ENCODE data around the gene ZNF844.

ZNF844 gene

DNA sequence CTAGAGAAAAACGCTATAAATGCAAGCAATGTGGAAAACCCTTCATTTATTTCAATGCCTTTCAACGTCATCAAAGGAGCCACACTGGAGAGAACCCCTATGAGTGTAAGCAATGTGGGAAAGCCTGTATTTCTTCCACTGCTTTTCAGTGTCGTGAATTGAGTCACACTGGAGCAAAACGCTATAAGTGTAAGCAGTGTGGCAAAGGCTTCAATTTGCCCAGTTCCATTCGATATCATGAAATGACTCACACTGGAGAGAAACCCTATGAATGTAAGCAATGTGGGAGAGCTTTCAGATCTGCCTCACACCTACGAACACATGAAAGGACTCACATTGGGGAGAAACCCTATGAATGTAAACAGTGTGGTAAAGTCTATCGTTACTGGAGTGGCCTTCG, 48.2 kb downstream of the ZNF844 start:
- Histone ChIP-seq H3K9me3 (ENCODE audit: insufficient read depth, low read depth, low read length) (no peaks in the 10 kb centered on the region; the same call in 1 of the 2 replicates), H3K4me3 (ENCODE audit: low read length, poor library complexity, severe bottlenecking) (no peak overlapping the region), H2AFZ (ENCODE audit: low read length) (no peak overlapping the region), H3K4me2 (ENCODE audit: low read depth, low read length, poor library complexity, severe bottlenecking) (no peak overlapping the region), H3K4me1 (ENCODE audit: insufficient read depth, low read length, poor library complexity, severe bottlenecking) (no peaks in the 10 kb centered on the region), H3K36me3 (ENCODE audit: insufficient read depth, low read length) (0 out of 2 replicates have a peak, but pooled peaks cover 2% of the 10 kb centered on the region), H4K20me1 (ENCODE audit: insufficient read depth, low read length, poor library complexity, severe bottlenecking) (no peaks in the 10 kb centered on the region), H3K9me2 (replicated peaks; ENCODE audit: low read depth, low read length) (no peaks in the 10 kb centered on the region), H3K9ac (ENCODE audit: low read depth, low read length, poor library complexity, severe bottlenecking) (no peak overlapping the region), H3K79me2 (ENCODE audit: insufficient read depth, low read length) (no peaks in the 10 kb centered on the region), H3K27me3 (ENCODE audit: insufficient read depth, low read length, poor library complexity, severe bottlenecking) (no peaks in the 10 kb centered on the region), H3F3A (ENCODE audit: low read depth) (no peaks in the 10 kb centered on the region)
- TF ChIP-seq EZH2phosphoT487 (IDR thresholded peaks at IDR 0.05; ENCODE audit: borderline replicate concordance) = no peak

GRCh38 chr19:12113121-12113520, 48.6 kb downstream of the ZNF844 start:
- H2AFZ ChIP-seq (ENCODE audit: low read length) = no peak overlapping the region
- H3K9me2 ChIP-seq (replicated peaks; ENCODE audit: low read depth, low read length) = no peaks in the 10 kb centered on the region
- no peaks in the 10 kb centered on the region; the same call in 1 of the 2 replicates for H3K9me3 ChIP-seq (ENCODE audit: insufficient read depth, low read depth, low read length)
- H3K27me3 ChIP-seq (ENCODE audit: insufficient read depth, low read length, poor library complexity, severe bottlenecking) = no peaks in the 10 kb centered on the region
- no peaks in the 10 kb centered on the region for H3F3A ChIP-seq (ENCODE audit: low read depth)
- 0 out of 2 replicates have a peak, but pooled peaks cover 2% of the 10 kb centered on the region for H3K36me3 ChIP-seq (ENCODE audit: insufficient read depth, low read length)
- no peak overlapping the region for H3K4me2 ChIP-seq (ENCODE audit: low read depth, low read length, poor library complexity, severe bottlenecking)
- no peak overlapping the region for H3K9ac ChIP-seq (ENCODE audit: low read depth, low read length, poor library complexity, severe bottlenecking)
- H3K79me2 ChIP-seq (ENCODE audit: insufficient read depth, low read length) = no peaks in the 10 kb centered on the region
- no peaks in the 10 kb centered on the region for H3K4me1 ChIP-seq (ENCODE audit: insufficient read depth, low read length, poor library complexity, severe bottlenecking)
- TF ChIP-seq, protein P1, sequence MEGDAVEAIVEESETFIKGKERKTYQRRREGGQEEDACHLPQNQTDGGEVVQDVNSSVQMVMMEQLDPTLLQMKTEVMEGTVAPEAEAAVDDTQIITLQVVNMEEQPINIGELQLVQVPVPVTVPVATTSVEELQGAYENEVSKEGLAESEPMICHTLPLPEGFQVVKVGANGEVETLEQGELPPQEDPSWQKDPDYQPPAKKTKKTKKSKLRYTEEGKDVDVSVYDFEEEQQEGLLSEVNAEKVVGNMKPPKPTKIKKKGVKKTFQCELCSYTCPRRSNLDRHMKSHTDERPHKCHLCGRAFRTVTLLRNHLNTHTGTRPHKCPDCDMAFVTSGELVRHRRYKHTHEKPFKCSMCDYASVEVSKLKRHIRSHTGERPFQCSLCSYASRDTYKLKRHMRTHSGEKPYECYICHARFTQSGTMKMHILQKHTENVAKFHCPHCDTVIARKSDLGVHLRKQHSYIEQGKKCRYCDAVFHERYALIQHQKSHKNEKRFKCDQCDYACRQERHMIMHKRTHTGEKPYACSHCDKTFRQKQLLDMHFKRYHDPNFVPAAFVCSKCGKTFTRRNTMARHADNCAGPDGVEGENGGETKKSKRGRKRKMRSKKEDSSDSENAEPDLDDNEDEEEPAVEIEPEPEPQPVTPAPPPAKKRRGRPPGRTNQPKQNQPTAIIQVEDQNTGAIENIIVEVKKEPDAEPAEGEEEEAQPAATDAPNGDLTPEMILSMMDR (conservative IDR thresholded peaks at IDR 0.05; ENCODE audit: low read length) = no peak
- TF ChIP-seq EZH2phosphoT487 (IDR thresholded peaks at IDR 0.05; ENCODE audit: borderline replicate concordance) = no peak
- no peaks in the 10 kb centered on the region for H4K20me1 ChIP-seq (ENCODE audit: insufficient read depth, low read length, poor library complexity, severe bottlenecking)
- H3K4me3 ChIP-seq (ENCODE audit: low read length, poor library complexity, severe bottlenecking) = no peak overlapping the region

DNA sequence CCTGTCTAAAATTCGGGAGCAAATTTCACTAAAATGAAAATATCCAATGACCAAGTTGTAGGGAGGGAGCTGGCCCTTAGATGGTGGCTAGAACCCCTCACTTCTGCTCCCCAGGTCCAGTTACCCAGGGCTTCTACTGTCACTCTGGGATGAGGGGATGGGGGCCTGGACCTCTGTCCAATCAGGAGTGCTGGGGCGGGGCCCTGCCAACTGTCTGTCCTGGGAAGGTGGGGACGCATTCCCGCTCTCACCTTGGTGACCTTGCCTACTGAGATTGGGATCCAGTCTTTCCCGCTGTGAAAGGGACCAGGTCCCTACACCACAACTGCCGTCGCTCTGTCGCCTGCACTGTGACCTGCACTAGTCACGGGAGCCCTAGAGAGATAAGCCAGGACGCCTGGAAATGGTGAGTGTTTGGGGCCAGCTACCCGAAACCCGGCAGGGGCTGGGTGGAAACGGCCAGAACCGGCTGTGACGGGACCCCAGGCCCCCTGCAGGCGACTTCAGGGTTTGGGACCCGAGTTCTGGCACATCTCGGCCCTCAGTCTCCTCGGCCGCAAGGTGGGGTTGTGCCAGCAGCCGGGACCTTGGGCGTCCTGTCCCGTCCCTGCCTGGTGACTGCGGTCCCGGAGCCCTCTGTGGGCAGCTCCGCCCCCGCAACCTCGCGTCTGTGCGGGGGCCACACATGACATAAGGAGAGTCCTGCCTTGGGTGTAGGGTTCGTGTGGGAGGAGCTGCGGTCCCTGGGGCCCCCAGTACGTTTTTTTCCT, 52.9 kb downstream of the ZNF844 start:
- no peak for TF ChIP-seq EZH2phosphoT487 (IDR thresholded peaks at IDR 0.05; ENCODE audit: borderline replicate concordance)
- TF ChIP-seq, protein P1 (conservative IDR thresholded peaks at IDR 0.05; ENCODE audit: low read length) = no peak
- Histone ChIP-seq H2AFZ (ENCODE audit: low read length) (no peak overlapping the region), H3K79me2 (ENCODE audit: insufficient read depth, low read length) (no peaks in the 10 kb centered on the region), H3K36me3 (ENCODE audit: insufficient read depth, low read length) (0 out of 2 replicates have a peak, but pooled peaks cover 2% of the 10 kb centered on the region), H4K20me1 (ENCODE audit: insufficient read depth, low read length, poor library complexity, severe bottlenecking) (no peaks in the 10 kb centered on the region), H3K4me1 (ENCODE audit: insufficient read depth, low read length, poor library complexity, severe bottlenecking) (no peaks in the 10 kb centered on the region), H3K9me3 (ENCODE audit: insufficient read depth, low read depth, low read length) (no peaks in the 10 kb centered on the region; the same call in 1 of the 2 replicates), H3K9me2 (replicated peaks; ENCODE audit: low read depth, low read length) (no peaks in the 10 kb centered on the region), H3K4me2 (ENCODE audit: low read depth, low read length, poor library complexity, severe bottlenecking) (no peak overlapping the region), H3K27me3 (ENCODE audit: insufficient read depth, low read length, poor library complexity, severe bottlenecking) (no peaks in the 10 kb centered on the region), H3K9ac (ENCODE audit: low read depth, low read length, poor library complexity, severe bottlenecking) (no peak overlapping the region), H3F3A (ENCODE audit: low read depth) (no peaks in the 10 kb centered on the region), H3K4me3 (ENCODE audit: low read length, poor library complexity, severe bottlenecking) (no peak overlapping the region)

All from Loucy (cell line).